PC-9 (cell line): ENCODE measurements around the gene CNPY3. TPM values are rescaled to one million over a fixed set of nuclear protein-coding genes. Genes with fewer than 3 reads are reported as not detected.
A peak's percentile ranks its signal among the peaks of the same experiment; 100 is the strongest.

ENCODE experiments used
- BruUV-seq: library from RNA; stranded (reverse); fragments of 400-500 nt; replicated peaks from 2 replicates; lab custom pipeline; 2021; lab: Mats Ljungman, UMichigan
- CTCF ChIA-PET: fragments of 300-600 bp; sonication (Branson Sonifier 250); formaldehyde crosslinking; loops from one replicate; lab custom pipeline; 2022; ENCODE audit warnings: antibody characterized with exemption; lab: Charles Lee
- POLR2A ChIA-PET: fragments of 300-600 bp; sonication (Branson Sonifier 250); formaldehyde crosslinking; loops from one replicate; lab custom pipeline; 2022; ENCODE audit warnings: antibody characterized with exemption; ENCODE audit not compliant: unreplicated experiment; lab: Charles Lee
- DNase-seq, 2 experiments: peaks; one replicate each; pipeline versions ENCODE4 v3.0.0 to v3.0.0-alpha.2; 2015 to 2022; ENCODE audit warnings: mixed read lengths in 1 of 2
- H2AFZ ChIP-seq: fragments of 200-600 bp; sonication (generic); 2 replicates; pipeline ENCODE4 v1.8.1; 2017; ENCODE audit warnings: antibody characterized with exemption
- H3F3A ChIP-seq: fragments of 200-600 bp; sonication (generic); 2 replicates; pipeline ENCODE4 v1.8.1; 2017; ENCODE audit warnings: antibody characterized with exemption, mild to moderate bottlenecking, low read depth; ENCODE audit not compliant: insufficient read depth
- H3K27ac ChIP-seq: fragments of 200-600 bp; sonication (generic); 2 replicates; pipeline ENCODE4 v1.6.1; 2016; ENCODE audit warnings: mixed run types
- H3K27me3 ChIP-seq: fragments of 200-600 bp; sonication (generic); 2 replicates; pipeline ENCODE4 v1.6.1; 2016; ENCODE audit warnings: low read depth, mixed run types; ENCODE audit not compliant: insufficient read depth
- H3K36me3 ChIP-seq: fragments of 200-600 bp; sonication (generic); 2 replicates; pipeline ENCODE4 v1.6.1; 2016; ENCODE audit warnings: low read depth, mixed run types
- H3K4me1 ChIP-seq: fragments of 200-600 bp; sonication (generic); replicated peaks from 2 replicates; pipeline ENCODE4 v1.6.1; 2016; ENCODE audit warnings: mixed run types; ENCODE audit not compliant: insufficient read depth
- H3K4me2 ChIP-seq: fragments of 200-600 bp; sonication (generic); 2 replicates; pipeline ENCODE4 v1.6.1; 2017; ENCODE audit warnings: mixed run types
- H3K4me3 ChIP-seq: fragments of 200-600 bp; sonication (generic); 2 replicates; pipeline ENCODE4 v1.6.1; 2016; ENCODE audit warnings: mixed run types
- H3K79me2 ChIP-seq: fragments of 200-600 bp; sonication (generic); 2 replicates; pipeline ENCODE4 v1.6.1; 2017; ENCODE audit warnings: low read depth, mixed run types
- H3K9me2 ChIP-seq: fragments of 200-600 bp; sonication (generic); 2 replicates; pipeline ENCODE4 v1.8.1; 2017; ENCODE audit warnings: mild to moderate bottlenecking; ENCODE audit not compliant: insufficient read depth
- H3K9me3 ChIP-seq: fragments of 200-600 bp; sonication (generic); 2 replicates; pipeline ENCODE4 v1.8.1; 2016; ENCODE audit warnings: low read depth; ENCODE audit not compliant: insufficient read depth
- H4K20me1 ChIP-seq: fragments of 200-600 bp; sonication (generic); 2 replicates; pipeline ENCODE4 v1.8.1; 2017; ENCODE audit not compliant: insufficient read depth
- CTCF ChIP-seq: fragments of 200-600 bp; sonication (generic); conservative IDR thresholded peaks from 2 replicates; pipeline ENCODE4 v1.6.1; 2017; ENCODE audit warnings: mixed run types, antibody characterized with exemption, mild to moderate bottlenecking, moderate library complexity
- EZH2 ChIP-seq: fragments of 200-600 bp; sonication (generic); IDR thresholded peaks from 2 replicates; pipeline ENCODE4 v1.8.0; 2017; ENCODE audit warnings: antibody characterized with exemption, low read depth
- intact Hi-C: fragments of 100-400 bp; cut with micrococcal nuclease; formaldehyde crosslinking; loops from one replicate; pipeline ENCODE4 v1.10.0; 2022; ENCODE audit not compliant: unreplicated experiment
- total RNA-seq: library from RNA; stranded (reverse); gene quantifications from 2 replicates; pipeline ENCODE4 v1.2.3, GENCODE V29; 2021

CNPY3 gene
- total RNA-seq, 1 experiment from 2014 or later, result 47.7 TPM

- Histone ChIP-seq H3K27ac (no peak overlapping the region), H3K4me1 (peaks cover 11% of the 10 kb centered on the region), H3K9me2 (no peaks in the 10 kb centered on the region), H4K20me1 (no peaks in the 10 kb centered on the region), H2AFZ (no peak overlapping the region), H3K27me3 (no peaks in the 10 kb centered on the region), H3K4me2 (no peak overlapping the region), H3F3A (peaks cover 9% of the 10 kb centered on the region; the same call in 1 of the 2 replicates), H3K4me3 (no peak overlapping the region), H3K9me3 (no peaks in the 10 kb centered on the region), H3K36me3 (no peaks in the 10 kb centered on the region; the same call in 1 of the 2 replicates), H3K79me2 (no peaks in the 10 kb centered on the region)
- no peak for TF ChIP-seq EZH2
- peak; percentile 49 for TF ChIP-seq CTCF
- ChIA-PET CTCF (interaction anchor here (0.6 kb wide), 1 partner anchor 19 kb away, joined by 4 read pairs; no protein-coding TSS in a partner anchor), POLR2A (no interaction called here)
- peak in 1 of 2 experiments; percentile 25 for DNase-seq
- BruUV-seq, result no TSS peak
- intact Hi-C loops, result no loop called here
These were observed 34.8 kb downstream of the CNPY3 start for GRCh38 chr6:42963855-42964605.

- H3K27ac ChIP-seq, result no peak overlapping the region
- intact Hi-C loops, result no loop called here
- peaks cover 16% of the 10 kb centered on the region for H3F3A ChIP-seq
- ChIA-PET CTCF (interaction anchor here (0.6 kb wide), 1 partner anchor 149 kb away, joined by 7 read pairs; no protein-coding TSS in a partner anchor), POLR2A (interaction anchor here (0.6 kb wide), 1 partner anchor 18 kb away, joined by 3 read pairs; no protein-coding TSS in a partner anchor)
- DNase-seq, result no peak
- no peak overlapping the region for H3K4me3 ChIP-seq
- H3K36me3 ChIP-seq, result no peaks in the 10 kb centered on the region; the same call in 1 of the 2 replicates
- no TSS peak for BruUV-seq
- no peak for TF ChIP-seq EZH2
- no peak for TF ChIP-seq CTCF
- no peaks in the 10 kb centered on the region for H3K79me2 ChIP-seq
- no peaks in the 10 kb centered on the region for H3K27me3 ChIP-seq
- no peak overlapping the region for H2AFZ ChIP-seq
- peaks cover 20% of the 10 kb centered on the region for H3K4me1 ChIP-seq
- H4K20me1 ChIP-seq, result no peaks in the 10 kb centered on the region
- no peaks in the 10 kb centered on the region for H3K9me3 ChIP-seq
- H3K9me2 ChIP-seq, result no peaks in the 10 kb centered on the region
- H3K4me2 ChIP-seq, result no peak overlapping the region
These were observed 37.3 kb downstream of the CNPY3 start for GRCh38 chr6:42966571-42966970.

GRCh38 chr6:42967228-42967627, 37.9 kb downstream of the CNPY3 start:
- H3K4me2 ChIP-seq, result no peak overlapping the region
- no peaks in the 10 kb centered on the region for H3K79me2 ChIP-seq
- H3K4me3 ChIP-seq, result no peak overlapping the region
- no peaks in the 10 kb centered on the region for H4K20me1 ChIP-seq
- H2AFZ ChIP-seq, result no peak overlapping the region
- DNase-seq, result no peak
- ChIA-PET CTCF (no interaction called here), POLR2A (no interaction called here)
- H3K4me1 ChIP-seq, result peaks cover 25% of the 10 kb centered on the region
- H3K9me3 ChIP-seq, result no peaks in the 10 kb centered on the region
- H3K27ac ChIP-seq, result no peak overlapping the region
- no peaks in the 10 kb centered on the region for H3K9me2 ChIP-seq
- H3K36me3 ChIP-seq, result no peaks in the 10 kb centered on the region; the same call in 1 of the 2 replicates
- H3K27me3 ChIP-seq, result no peaks in the 10 kb centered on the region
- H3F3A ChIP-seq, result peaks cover 22% of the 10 kb centered on the region
- BruUV-seq, result no TSS peak
- intact Hi-C loops, result no loop called here
- TF ChIP-seq EZH2 (no peak), CTCF (no peak)
